Adrenal gland (tissue), 5 donors: ENCODE results near the gene DYNLL1.
A peak's percentile ranks its signal among the peaks of the same experiment; 100 is the strongest.

ENCODE experiments used
- CTCF ChIP-seq, 6 experiments: fragments of 450-650 bp in 4 of 6; fragments of 200-600 bp in 2 of 6; sonication (generic) in 1 of 6; IDR thresholded peaks; 1 replicate in 5 of 6; 2 replicates in 1 of 6; pipeline versions ENCODE4 v1.5.1 to v1.8.0; 2016 to 2021; ENCODE audit warnings: antibody characterized with exemption in 6 of 6, mild to moderate bottlenecking in 2 of 6, moderate library complexity in 1 of 6
- POLR2A ChIP-seq, 2 donors: fragments of 450-650 bp; IDR thresholded peaks; one replicate each; pipeline ENCODE4 v1.6.1; 2017; ENCODE audit warnings: antibody characterized with exemption in 2 of 2, mild to moderate bottlenecking in 2 of 2, moderate library complexity in 1 of 2
- donor health status: DM: no; HTN: no; CAD: no.

GRCh38 chr12:120538281-120539156 is 42.6 kb downstream of the DYNLL1 start:
- TF ChIP-seq CTCF (IDR thresholded peaks at IDR 0.05): no peak
- TF ChIP-seq POLR2A (IDR thresholded peaks at IDR 0.05): peak in 1 of 2 donors; percentile 45
